ENCODE results near the gene ATP2A3. TPM values are rescaled to one million over a fixed set of nuclear protein-coding genes. Genes with fewer than 3 reads are reported as not detected.

ATP2A3 gene
- total and polyA plus RNA-seq, 4 experiments from 2014 or later = 34.4 to 177 (median 123) TPM

GRCh38 chr17:3940965-3941698 is 23.1 kb downstream of the ATP2A3 start:
- H3K27ac ChIP-seq (ENCODE audit: low read depth, low read length) = no peak overlapping the region
- DNase-seq = no peak
- no peaks in the 10 kb centered on the region for H3K9me3 ChIP-seq (ENCODE audit: control insufficient read depth in 1 of 2, low read length in 2 of 2)
- Mint-ChIP-seq H3K4me3 (no peak overlapping the region), H3K27me3 (no peaks in the 10 kb centered on the region), H3K9me3 (no peaks in the 10 kb centered on the region), H3K4me1 (peaks cover 0 to 8% (median under 1%) of the 10 kb centered on the region in 4 donors), H3K36me3 (peaks cover 48 to 69% of the 10 kb centered on the region in 2 donors), H3K27ac (no peak overlapping the region)
- intact Hi-C loops (cut with micrococcal nuclease) = no loop called here
- H3K4me3 ChIP-seq (ENCODE audit: low read length in 2 of 2) = no peak overlapping the region
- ChIA-PET CTCF (ENCODE audit: partially characterized antibody) (no interaction called here), POLR2A (ENCODE audit: partially characterized antibody) (no interaction called here)
- no peaks in the 10 kb centered on the region for H3K27me3 ChIP-seq (ENCODE audit: insufficient read depth, low read length)
- peaks cover 75% of the 10 kb centered on the region for H3K36me3 ChIP-seq (ENCODE audit: insufficient read depth, low read length)
- H3K4me1 ChIP-seq (ENCODE audit: insufficient read depth, low read length) = no peaks in the 10 kb centered on the region

- ChIA-PET CTCF (ENCODE audit: partially characterized antibody) (no interaction called here), POLR2A (ENCODE audit: partially characterized antibody) (no interaction called here)
- intact Hi-C loops (cut with micrococcal nuclease) = no loop called here
- H3K27me3 ChIP-seq (ENCODE audit: insufficient read depth, low read length) = no peaks in the 10 kb centered on the region
- H3K4me3 ChIP-seq (ENCODE audit: low read length in 2 of 2) = no peak overlapping the region
- no peaks in the 10 kb centered on the region for H3K4me1 ChIP-seq (ENCODE audit: insufficient read depth, low read length)
- Mint-ChIP-seq H3K4me1 (peaks cover 0 to 8% (median under 1%) of the 10 kb centered on the region in 4 donors), H3K27ac (peak overlapping the region in 2 of 7 donors; percentile 41 to 90), H3K4me3 (no peak overlapping the region), H3K36me3 (peaks cover 40 to 64% of the 10 kb centered on the region in 2 donors), H3K27me3 (no peaks in the 10 kb centered on the region), H3K9me3 (no peaks in the 10 kb centered on the region)
- no peak for DNase-seq
- H3K27ac ChIP-seq (ENCODE audit: low read depth, low read length) = no peak overlapping the region
- H3K36me3 ChIP-seq (ENCODE audit: insufficient read depth, low read length) = peaks cover 60% of the 10 kb centered on the region
- H3K9me3 ChIP-seq (ENCODE audit: control insufficient read depth in 1 of 2, low read length in 2 of 2) = no peaks in the 10 kb centered on the region
These were observed 26.9 kb downstream of the ATP2A3 start for GRCh38 chr17:3937359-3937758.

- CTCF ChIA-PET (ENCODE audit: partially characterized antibody) = interaction anchor here (0.9 to 1.6 kb wide), 7 partner anchors 10 to 139 kb away, joined by 3 to 6 read pairs (median 3); no protein-coding TSS in a partner anchor
- Mint-ChIP-seq H3K4me1 (peaks cover 0 to 8% (median under 1%) of the 10 kb centered on the region in 4 donors), H3K36me3 (peaks cover 47 to 65% of the 10 kb centered on the region in 2 donors), H3K4me3 (no peak overlapping the region), H3K27ac (peak overlapping the region in 1 of 7 donors; percentile 81), H3K27me3 (no peaks in the 10 kb centered on the region), H3K9me3 (no peaks in the 10 kb centered on the region)
- POLR2A ChIA-PET (ENCODE audit: partially characterized antibody) = interaction anchor here (1.0 kb wide), 1 partner anchor 27 kb away, joined by 7 read pairs; no protein-coding TSS in a partner anchor
- DNase-seq = no peak
- Histone ChIP-seq H3K4me3 (ENCODE audit: low read length in 2 of 2) (no peak overlapping the region), H3K9me3 (ENCODE audit: control insufficient read depth in 1 of 2, low read length in 2 of 2) (no peaks in the 10 kb centered on the region), H3K27ac (ENCODE audit: low read depth, low read length) (no peak overlapping the region), H3K27me3 (ENCODE audit: insufficient read depth, low read length) (no peaks in the 10 kb centered on the region), H3K4me1 (ENCODE audit: insufficient read depth, low read length) (no peaks in the 10 kb centered on the region), H3K36me3 (ENCODE audit: insufficient read depth, low read length) (peaks cover 49% of the 10 kb centered on the region)
- intact Hi-C loops (cut with micrococcal nuclease) = no loop called here
These were observed 28.3 kb downstream of the ATP2A3 start for GRCh38 chr17:3935825-3936355.

- Mint-ChIP-seq H3K36me3 (peaks cover 46 to 63% of the 10 kb centered on the region in 2 donors), H3K9me3 (no peaks in the 10 kb centered on the region), H3K4me3 (no peak overlapping the region), H3K27me3 (no peaks in the 10 kb centered on the region), H3K4me1 (peaks cover 0 to 8% (median under 1%) of the 10 kb centered on the region in 4 donors), H3K27ac (no peak overlapping the region)
- DNase-seq = peak in 1 of 5 donors; percentile 16
- CTCF ChIA-PET (ENCODE audit: partially characterized antibody) = interaction anchor here (1.3 to 2.4 kb wide), 5 partner anchors 11 to 108 kb away, joined by 3 to 7 read pairs (median 4); no protein-coding TSS in a partner anchor
- H3K4me3 ChIP-seq (ENCODE audit: low read length in 2 of 2) = no peak overlapping the region
- POLR2A ChIA-PET (ENCODE audit: partially characterized antibody) = interaction anchor here (0.7 kb wide), 1 partner anchor 30 kb away, joined by 4 read pairs; no protein-coding TSS in a partner anchor
- H3K27ac ChIP-seq (ENCODE audit: low read depth, low read length) = no peak overlapping the region
- no peaks in the 10 kb centered on the region for H3K27me3 ChIP-seq (ENCODE audit: insufficient read depth, low read length)
- intact Hi-C loops (cut with micrococcal nuclease) = no loop called here
- no peaks in the 10 kb centered on the region for H3K9me3 ChIP-seq (ENCODE audit: control insufficient read depth in 1 of 2, low read length in 2 of 2)
- no peaks in the 10 kb centered on the region for H3K4me1 ChIP-seq (ENCODE audit: insufficient read depth, low read length)
- peaks cover 53% of the 10 kb centered on the region for H3K36me3 ChIP-seq (ENCODE audit: insufficient read depth, low read length)
These were observed 29.1 kb downstream of the ATP2A3 start for GRCh38 chr17:3935140-3935542.

GRCh38 chr17:3929764-3930163 is 34.5 kb downstream of the ATP2A3 start:
- peaks cover 32 to 60% of the 10 kb centered on the region in 2 donors for H3K36me3 Mint-ChIP-seq
- H3K27ac Mint-ChIP-seq = peak overlapping the region in 2 of 7 donors; percentile 35 to 74
- no peak overlapping the region for H3K4me3 Mint-ChIP-seq

GRCh38 chr17:3929181-3929580 is 35.1 kb downstream of the ATP2A3 start:
- Mint-ChIP-seq H3K36me3 (peaks cover 33 to 60% of the 10 kb centered on the region in 2 donors), H3K27me3 (no peaks in the 10 kb centered on the region), H3K9me3 (no peaks in the 10 kb centered on the region), H3K4me1 (peaks cover 0 to 3% (median 0%) of the 10 kb centered on the region in 4 donors), H3K27ac (no peak overlapping the region), H3K4me3 (no peak overlapping the region)
- POLR2A ChIA-PET (ENCODE audit: partially characterized antibody) = interaction anchor here (0.8 to 1.1 kb wide), 2 partner anchors 36 to 145 kb away, joined by 3 to 5 read pairs; partner anchors contain the start of gene ATP2A3
- Histone ChIP-seq H3K4me1 (ENCODE audit: insufficient read depth, low read length) (no peaks in the 10 kb centered on the region), H3K4me3 (ENCODE audit: low read length in 2 of 2) (no peak overlapping the region), H3K9me3 (ENCODE audit: control insufficient read depth in 1 of 2, low read length in 2 of 2) (no peaks in the 10 kb centered on the region), H3K36me3 (ENCODE audit: insufficient read depth, low read length) (peaks cover 41% of the 10 kb centered on the region), H3K27me3 (ENCODE audit: insufficient read depth, low read length) (no peaks in the 10 kb centered on the region), H3K27ac (ENCODE audit: low read depth, low read length) (peak overlapping the region; percentile 6)
- DNase-seq = no peak
- intact Hi-C loops (cut with micrococcal nuclease) = no loop called here
- CTCF ChIA-PET (ENCODE audit: partially characterized antibody) = no interaction called here

More at GRCh38 chr17:3929764-3930163, 34.5 kb downstream of the ATP2A3 start:
- Histone ChIP-seq H3K4me1 (ENCODE audit: insufficient read depth, low read length) (no peaks in the 10 kb centered on the region), H3K27me3 (ENCODE audit: insufficient read depth, low read length) (no peaks in the 10 kb centered on the region), H3K27ac (ENCODE audit: low read depth, low read length) (peak overlapping the region; percentile 6), H3K4me3 (ENCODE audit: low read length in 2 of 2) (no peak overlapping the region), H3K36me3 (ENCODE audit: insufficient read depth, low read length) (peaks cover 46% of the 10 kb centered on the region), H3K9me3 (ENCODE audit: control insufficient read depth in 1 of 2, low read length in 2 of 2) (no peaks in the 10 kb centered on the region)
- Mint-ChIP-seq H3K27me3 (no peaks in the 10 kb centered on the region), H3K9me3 (no peaks in the 10 kb centered on the region), H3K4me1 (peaks cover 0 to 3% (median 0%) of the 10 kb centered on the region in 4 donors)
- DNase-seq = no peak
- intact Hi-C loops (cut with micrococcal nuclease) = no loop called here
- CTCF ChIA-PET (ENCODE audit: partially characterized antibody) = interaction anchor here (2.7 kb wide), 1 partner anchor 16 kb away, joined by 11 read pairs; no protein-coding TSS in a partner anchor
- POLR2A ChIA-PET (ENCODE audit: partially characterized antibody) = no interaction called here

GRCh38 chr17:3928406-3928805 is 35.8 kb downstream of the ATP2A3 start:
- no peaks in the 10 kb centered on the region for H3K27me3 Mint-ChIP-seq
- H3K9me3 ChIP-seq (ENCODE audit: control insufficient read depth in 1 of 2, low read length in 2 of 2) = no peaks in the 10 kb centered on the region
- peaks cover 0 to 3% (median 0%) of the 10 kb centered on the region in 4 donors for H3K4me1 Mint-ChIP-seq
- CTCF ChIA-PET (ENCODE audit: partially characterized antibody) = interaction anchor here (2.8 kb wide), 1 partner anchor 14 kb away, joined by 7 read pairs; no protein-coding TSS in a partner anchor
- POLR2A ChIA-PET (ENCODE audit: partially characterized antibody) = interaction anchor here (0.8 to 1.1 kb wide), 2 partner anchors 36 to 146 kb away, joined by 3 to 5 read pairs; partner anchors contain the start of gene ATP2A3
- H3K4me1 ChIP-seq (ENCODE audit: insufficient read depth, low read length) = no peaks in the 10 kb centered on the region
- intact Hi-C loops (cut with micrococcal nuclease) = no loop called here
- no peak overlapping the region for H3K4me3 Mint-ChIP-seq
- H3K27ac ChIP-seq (ENCODE audit: low read depth, low read length) = no peak overlapping the region
- peaks cover 35 to 59% of the 10 kb centered on the region in 2 donors for H3K36me3 Mint-ChIP-seq
- H3K4me3 ChIP-seq (ENCODE audit: low read length in 2 of 2) = no peak overlapping the region
- H3K27me3 ChIP-seq (ENCODE audit: insufficient read depth, low read length) = no peaks in the 10 kb centered on the region
- no peak for DNase-seq
- peaks cover 41% of the 10 kb centered on the region for H3K36me3 ChIP-seq (ENCODE audit: insufficient read depth, low read length)
- H3K27ac Mint-ChIP-seq = no peak overlapping the region
- H3K9me3 Mint-ChIP-seq = no peaks in the 10 kb centered on the region
